ENCODE data around the gene PPWD1.

The PPWD1 gene

DNA sequence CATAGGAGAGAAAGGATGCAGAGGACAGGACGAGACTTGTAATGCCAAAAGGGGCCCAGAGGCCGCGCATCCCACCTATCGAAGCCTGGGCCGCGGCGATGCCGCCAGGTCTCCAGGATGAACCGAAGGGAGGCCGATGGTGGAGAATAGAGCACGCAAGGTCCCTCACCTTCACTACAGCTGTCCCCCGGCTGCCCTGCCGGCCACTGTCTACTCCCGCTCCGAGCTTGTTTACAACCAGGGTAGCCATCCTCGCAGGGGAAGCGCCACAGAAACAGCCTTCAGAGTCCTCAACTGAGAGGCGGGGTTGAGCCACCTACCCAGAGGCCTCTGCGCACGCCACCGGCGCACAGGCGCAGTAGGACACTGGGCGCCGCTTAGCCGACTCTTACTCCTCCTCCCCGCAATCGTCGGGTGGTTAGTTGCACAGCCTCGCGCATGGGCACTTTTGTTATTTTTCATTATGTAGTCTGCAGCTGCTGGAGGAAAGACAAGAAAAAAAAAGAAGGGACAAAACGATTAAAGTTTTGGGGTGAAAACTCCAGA lies 61.0 kb downstream of the PPWD1 start, which contains the start of gene TRIM23:
Gene TRIM23 (minus strand): TSS at position 309 of the 546 bp plus-strand sequence. CDS start 59 bp downstream, at position 250.
- peak; percentile 63 for DNase-seq

- peak; percentile 62 for DNase-seq
These were observed 61.8 kb downstream of the PPWD1 start, which contains the start of the genes SHLD3 and TRAPPC13 for GRCh38 chr5:65624571-65625555. Gene SHLD3 (plus strand): TSS chr5:65625027. CDS start chr5:65629588, 4,561 bp downstream. Gene TRAPPC13 (plus strand): TSS chr5:65625027. CDS start chr5:65625061, 34 bp downstream.

- DNase-seq = no peak
These were observed 62.6 kb downstream of the PPWD1 start for GRCh38 chr5:65625743-65626142.

DNA sequence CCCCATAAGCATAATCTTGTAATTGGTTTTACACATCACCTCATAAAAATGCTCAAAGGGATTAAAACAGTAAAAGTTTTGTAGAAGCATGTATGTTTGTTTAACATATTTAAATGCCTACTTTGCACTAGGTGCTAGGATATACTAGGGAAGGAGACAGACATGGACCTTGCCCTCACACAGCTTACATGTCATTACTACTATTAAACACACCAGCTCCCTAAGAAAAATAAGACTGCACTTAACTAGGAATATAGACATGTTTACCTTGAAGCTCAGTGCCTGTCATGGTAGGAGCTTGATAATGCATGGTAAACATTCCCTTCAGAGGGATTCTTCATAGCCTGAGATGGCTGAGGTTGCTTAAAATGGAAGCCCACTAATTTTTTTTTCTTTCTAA lies 67.9 kb downstream of the PPWD1 start:
- DNase-seq = no peak

Measured in NCI-H2171 (cell line).